Smooth muscle cell (in vitro differentiated cells): ENCODE results near the gene OPTN. TPM values are rescaled to one million over a fixed set of nuclear protein-coding genes. Genes with fewer than 3 reads are reported as not detected.

Experiments used
- DNase-seq: peaks from one replicate; lab custom pipeline; 2025; ENCODE audit not compliant: unreplicated experiment; lab: John Stamatoyannopoulos, UW
- H2AFZ ChIP-seq: fragments of 200-600 bp; sonication (generic); 2 replicates; pipeline ENCODE4 v1.6.0; 2016; ENCODE audit warnings: antibody characterized with exemption, low read depth, mild to moderate bottlenecking
- H3F3A ChIP-seq: fragments of 200-600 bp; sonication (generic); 2 replicates; pipeline ENCODE4 v1.6.0; 2017; ENCODE audit warnings: antibody characterized with exemption, low read depth
- H3K27ac ChIP-seq: fragments of 200-600 bp; sonication (generic); 2 replicates; pipeline ENCODE4 v1.5.1; 2016; ENCODE audit warnings: low read depth, mild to moderate bottlenecking
- H3K27me3 ChIP-seq: fragments of 200-600 bp; sonication (generic); 2 replicates; pipeline ENCODE4 v1.6.1; 2016; ENCODE audit warnings: low read depth, mild to moderate bottlenecking
- H3K36me3 ChIP-seq: fragments of 200-600 bp; sonication (generic); 2 replicates; pipeline ENCODE4 v1.5.1; 2016; ENCODE audit warnings: low read depth
- H3K4me1 ChIP-seq: fragments of 200-600 bp; sonication (generic); 2 replicates; pipeline ENCODE4 v1.5.1; 2016; ENCODE audit warnings: low read depth
- H3K4me2 ChIP-seq: fragments of 200-600 bp; sonication (generic); 2 replicates; pipeline ENCODE4 v1.6.0; 2016; ENCODE audit warnings: mild to moderate bottlenecking
- H3K4me3 ChIP-seq: fragments of 200-600 bp; sonication (generic); 2 replicates; pipeline ENCODE4 v1.5.1; 2016; ENCODE audit warnings: mild to moderate bottlenecking
- H3K79me2 ChIP-seq: fragments of 200-600 bp; sonication (generic); 2 replicates; pipeline ENCODE4 v1.6.0; 2016; ENCODE audit warnings: low read depth, mild to moderate bottlenecking
- H3K9ac ChIP-seq: fragments of 200-600 bp; sonication (generic); 2 replicates; pipeline ENCODE4 v1.6.0; 2016; ENCODE audit warnings: low read depth
- H3K9me3 ChIP-seq: fragments of 200-600 bp; sonication (generic); replicated peaks from 2 replicates; pipeline ENCODE4 v1.5.1; 2016; ENCODE audit warnings: low read depth
- H4K20me1 ChIP-seq: fragments of 200-600 bp; sonication (generic); 2 replicates; pipeline ENCODE4 v1.6.0; 2016; ENCODE audit warnings: low read depth
- WGBS: methylation state at CpG from one replicate; pipeline ENCODE4 v1.1.7; 2016; ENCODE audit warnings: low lambda C conversion rate; 5-methylcytosine and 5-hydroxymethylcytosine counted together
- polyA plus RNA-seq: library from polyadenylated mRNA; unstranded; fragments of >200 nt; fragmentation: Nextera tagmentation; extraction: Ambion mirVana; gene quantifications from 2 replicates; pipeline ENCODE4 v1.2.1, GENCODE V29; 2016
- total RNA-seq: library from RNA; depleted of rRNA; stranded (reverse); fragments of >200 nt; gene quantifications from 2 replicates; pipeline ENCODE4 v1.2.3, GENCODE V29; 2014
- TF ChIP-seq, protein P1 (sequence below): fragments of 200-600 bp; sonication (generic); IDR thresholded peaks from 2 replicates; pipeline ENCODE4 v1.5.1; 2017; ENCODE audit warnings: borderline replicate concordance, mild to moderate bottlenecking, antibody characterized with exemption; ENCODE audit not compliant: insufficient read depth, poor library complexity, severe bottlenecking

OPTN gene
- total and polyA plus RNA-seq, 2 experiments from 2014 or later, result 43.7 to 83.0 TPM

DNA sequence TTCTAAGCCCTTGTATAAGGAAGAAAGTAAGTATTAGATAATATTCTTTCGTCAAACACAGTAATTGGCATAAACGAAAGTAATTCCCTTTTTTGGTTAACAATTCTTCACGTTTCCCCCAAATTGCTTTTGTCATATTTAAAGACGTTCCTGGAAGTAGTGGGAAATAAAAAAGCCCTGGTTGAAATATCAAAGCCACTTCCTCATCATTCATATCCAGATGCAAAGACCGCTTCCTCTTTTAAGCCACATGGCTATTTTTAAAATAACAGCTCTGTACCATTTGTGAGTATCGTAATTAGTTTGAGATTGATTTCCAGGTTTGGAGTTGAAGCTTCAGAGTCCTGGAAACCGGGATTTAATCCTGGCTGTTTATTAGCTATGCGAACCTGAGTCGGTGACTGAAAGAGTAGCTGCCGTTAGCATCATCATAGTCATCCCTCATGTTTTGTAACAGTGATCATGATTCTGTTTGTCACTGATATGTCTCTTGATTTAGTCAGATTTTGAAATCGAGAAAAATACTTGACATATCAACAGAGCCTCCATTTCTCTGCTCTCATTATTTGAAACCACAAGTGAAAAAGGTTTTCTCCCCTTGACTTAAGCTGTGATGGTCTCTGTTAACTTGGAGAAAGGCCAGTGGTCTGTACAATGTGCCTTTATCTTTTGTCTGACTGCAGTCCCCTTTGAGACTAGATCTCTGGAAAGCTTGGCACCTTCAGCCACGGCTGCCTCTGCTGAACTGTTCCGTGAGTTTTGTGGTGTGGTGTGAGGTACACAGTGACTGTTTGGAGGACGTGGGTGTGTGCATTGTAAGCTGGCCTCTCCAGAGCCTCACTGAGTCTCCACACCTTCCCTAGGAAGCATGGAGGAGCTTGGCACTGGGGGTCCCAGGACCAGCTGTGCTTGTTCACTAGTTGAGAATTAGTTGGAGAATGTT lies 18.1 kb downstream of the OPTN start:
- H3K4me1 ChIP-seq, result no peaks in the 10 kb centered on the region
- H3K36me3 ChIP-seq, result peaks cover 53% of the 10 kb centered on the region

DNA sequence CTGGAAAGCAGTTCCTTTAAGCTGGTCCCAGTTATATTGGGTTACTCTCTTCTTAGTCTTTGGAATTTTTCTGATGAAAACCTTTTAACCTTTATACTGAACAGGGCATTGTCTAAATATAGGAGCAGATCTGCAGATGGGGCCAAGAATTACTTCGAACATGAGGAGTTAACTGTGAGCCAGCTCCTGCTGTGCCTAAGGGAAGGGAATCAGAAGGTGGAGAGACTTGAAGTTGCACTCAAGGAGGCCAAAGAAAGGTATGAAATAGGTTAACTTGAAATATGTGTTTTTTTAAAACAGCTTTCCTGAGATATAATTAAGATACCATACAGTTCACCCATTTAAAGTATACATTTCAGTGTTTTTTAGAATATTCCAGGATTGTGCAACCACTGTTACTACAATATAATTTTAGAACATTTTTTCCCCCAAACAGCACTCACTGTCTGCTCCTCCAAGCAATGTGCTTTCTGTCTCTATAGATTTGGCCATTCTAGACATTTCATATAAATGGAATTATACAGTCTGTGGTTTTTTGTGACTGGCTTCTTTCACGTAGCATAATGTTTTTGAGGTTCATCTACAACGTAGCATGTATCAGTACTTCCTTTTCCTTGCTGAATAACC lies 18.9 kb downstream of the OPTN start:
- Histone ChIP-seq H3K9ac (no peak overlapping the region), H3K4me1 (no peaks in the 10 kb centered on the region), H3K4me2 (no peak overlapping the region), H3F3A (no peaks in the 10 kb centered on the region), H3K27me3 (no peaks in the 10 kb centered on the region), H3K36me3 (peaks cover 45% of the 10 kb centered on the region), H3K9me3 (no peaks in the 10 kb centered on the region), H2AFZ (no peak overlapping the region), H3K79me2 (no peaks in the 10 kb centered on the region), H3K4me3 (no peak overlapping the region), H3K27ac (no peak overlapping the region), H4K20me1 (peaks cover 3% of the 10 kb centered on the region)
- TF ChIP-seq, protein P1, sequence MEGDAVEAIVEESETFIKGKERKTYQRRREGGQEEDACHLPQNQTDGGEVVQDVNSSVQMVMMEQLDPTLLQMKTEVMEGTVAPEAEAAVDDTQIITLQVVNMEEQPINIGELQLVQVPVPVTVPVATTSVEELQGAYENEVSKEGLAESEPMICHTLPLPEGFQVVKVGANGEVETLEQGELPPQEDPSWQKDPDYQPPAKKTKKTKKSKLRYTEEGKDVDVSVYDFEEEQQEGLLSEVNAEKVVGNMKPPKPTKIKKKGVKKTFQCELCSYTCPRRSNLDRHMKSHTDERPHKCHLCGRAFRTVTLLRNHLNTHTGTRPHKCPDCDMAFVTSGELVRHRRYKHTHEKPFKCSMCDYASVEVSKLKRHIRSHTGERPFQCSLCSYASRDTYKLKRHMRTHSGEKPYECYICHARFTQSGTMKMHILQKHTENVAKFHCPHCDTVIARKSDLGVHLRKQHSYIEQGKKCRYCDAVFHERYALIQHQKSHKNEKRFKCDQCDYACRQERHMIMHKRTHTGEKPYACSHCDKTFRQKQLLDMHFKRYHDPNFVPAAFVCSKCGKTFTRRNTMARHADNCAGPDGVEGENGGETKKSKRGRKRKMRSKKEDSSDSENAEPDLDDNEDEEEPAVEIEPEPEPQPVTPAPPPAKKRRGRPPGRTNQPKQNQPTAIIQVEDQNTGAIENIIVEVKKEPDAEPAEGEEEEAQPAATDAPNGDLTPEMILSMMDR, result no peak
- DNase-seq, result no peak
- WGBS, result 98% methylated on average over 3 of the region's 3 CpGs

More for the DNA sequence above, 18.1 kb downstream of the OPTN start:
- H3K27ac ChIP-seq, result no peak overlapping the region
- H3K79me2 ChIP-seq, result no peaks in the 10 kb centered on the region
- H3K27me3 ChIP-seq, result no peaks in the 10 kb centered on the region
- no peak overlapping the region for H3K4me3 ChIP-seq
- peaks cover 4% of the 10 kb centered on the region for H4K20me1 ChIP-seq
- WGBS, result 92% methylated on average over 14 of the region's 14 CpGs
- no peak overlapping the region for H3K4me2 ChIP-seq
- H3K9ac ChIP-seq, result no peak overlapping the region
- DNase-seq, result no peak
- no peaks in the 10 kb centered on the region for H3K9me3 ChIP-seq
- H3F3A ChIP-seq, result no peaks in the 10 kb centered on the region
- TF ChIP-seq, protein P1, result no peak
- H2AFZ ChIP-seq, result no peak overlapping the region

DNA sequence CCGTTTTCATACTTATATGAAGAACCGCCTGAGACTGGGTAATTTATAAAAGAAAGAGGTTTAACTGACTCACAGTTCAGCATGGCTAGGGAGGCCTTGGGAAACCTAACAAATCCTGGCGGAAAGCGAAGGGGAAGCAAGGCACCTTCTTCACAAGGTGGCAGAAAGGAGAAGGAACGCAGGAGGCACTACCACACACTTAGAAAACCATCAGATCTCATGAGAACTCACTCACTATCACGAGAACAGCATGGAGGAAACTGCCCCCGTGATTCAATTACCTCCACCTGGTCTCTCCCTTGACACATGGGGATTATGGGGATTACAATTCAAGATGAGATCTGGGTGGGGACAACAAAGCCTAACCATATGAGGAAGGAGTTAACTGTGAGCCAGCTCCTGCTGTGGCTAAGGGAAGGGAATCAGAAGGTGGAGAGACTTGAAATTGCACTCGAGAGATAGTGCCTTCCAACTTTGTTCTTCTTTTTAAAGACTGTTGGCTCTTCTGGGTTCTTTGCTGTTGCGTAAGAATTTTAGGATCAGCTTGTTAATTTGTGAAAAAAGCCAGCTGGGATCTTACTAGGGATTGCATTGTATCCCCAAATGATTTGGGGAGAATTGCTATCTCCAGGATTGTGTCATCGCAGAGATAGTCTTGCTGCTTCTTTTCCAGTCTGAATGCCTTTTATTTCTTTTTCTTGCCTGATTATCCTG lies 21.0 kb downstream of the OPTN start:
- Histone ChIP-seq H3K9me3 (no peaks in the 10 kb centered on the region), H3K9ac (no peak overlapping the region), H3K79me2 (no peaks in the 10 kb centered on the region), H3K27me3 (no peaks in the 10 kb centered on the region), H2AFZ (no peak overlapping the region), H3K36me3 (peaks cover 57% of the 10 kb centered on the region), H3K27ac (no peak overlapping the region), H3K4me2 (no peak overlapping the region), H3F3A (no peaks in the 10 kb centered on the region), H3K4me1 (no peaks in the 10 kb centered on the region), H4K20me1 (no peaks in the 10 kb centered on the region), H3K4me3 (no peak overlapping the region)
- WGBS, result 87% methylated on average over 10 of the region's 10 CpGs
- TF ChIP-seq, protein P1, result no peak
- DNase-seq, result no peak
